Right atrium auricular region (tissue), 2 donors: ENCODE results near the gene CACNB4. TPM values are rescaled to one million over a fixed set of nuclear protein-coding genes. Genes with fewer than 3 reads are reported as not detected.
A peak's percentile ranks its signal among the peaks of the same experiment; 100 is the strongest.

Experiments used
- DNase-seq: peaks from one replicate; pipeline ENCODE4 v3.0.0-alpha.2; 2019; ENCODE audit warnings: low spot score
- H3K27ac ChIP-seq, 2 donors: fragments of 200-600 bp; sonication (generic); 1 replicate in 1 of 2; 2 replicates in 1 of 2; pipeline ENCODE4 v1.5.1; 2016 to 2019
- H3K27me3 ChIP-seq, 2 donors: fragments of 200-600 bp; sonication (generic); one replicate each; pipeline versions ENCODE4 v1.5.1 to v1.6.0; 2017 to 2019
- H3K36me3 ChIP-seq: fragments of 200-600 bp; sonication (generic); one replicate; pipeline ENCODE4 v1.5.1; 2016
- H3K4me1 ChIP-seq, 2 donors: fragments of 200-600 bp; sonication (generic); one replicate each; pipeline versions ENCODE4 v1.5.1 to v1.6.0; 2017 to 2019
- H3K4me3 ChIP-seq, 2 donors: fragments of 200-600 bp; sonication (generic); 1 replicate in 1 of 2; 2 replicates in 1 of 2; pipeline ENCODE4 v1.5.1; 2017 to 2019; ENCODE audit warnings: mild to moderate bottlenecking in 1 of 2, moderate library complexity in 1 of 2
- H3K9me3 ChIP-seq, 2 donors: fragments of 200-600 bp; sonication (generic); one replicate each; pipeline ENCODE4 v1.5.1; 2019
- CTCF ChIP-seq, 2 donors: fragments of 200-600 bp; sonication (generic); IDR thresholded peaks; one replicate each; pipeline ENCODE4 v1.5.1; 2019; ENCODE audit warnings: antibody characterized with exemption in 2 of 2
- total RNA-seq, 2 donors: library from RNA; depleted of rRNA; stranded (reverse); fragments of >200 nt; gene quantifications; one replicate each; pipeline ENCODE4 v1.1.0, GENCODE V29; 2016

Gene CACNB4
- total RNA-seq, 2 donors from 2014 or later: 0.37 to 0.90 TPM

GRCh38 chr2:152103271-152103670, 4.4 kb upstream of the CACNB4 start:
- H3K27ac ChIP-seq: no peak overlapping the region
- TF ChIP-seq CTCF (IDR thresholded peaks at IDR 0.05): no peak
- H3K36me3 ChIP-seq: no peaks in the 10 kb centered on the region
- H3K27me3 ChIP-seq: no peaks in the 10 kb centered on the region
- no peak for DNase-seq
- H3K4me1 ChIP-seq: peaks cover 0 to 13% of the 10 kb centered on the region in 2 donors
- no peaks in the 10 kb centered on the region for H3K9me3 ChIP-seq
- H3K4me3 ChIP-seq: no peak overlapping the region

DNA sequence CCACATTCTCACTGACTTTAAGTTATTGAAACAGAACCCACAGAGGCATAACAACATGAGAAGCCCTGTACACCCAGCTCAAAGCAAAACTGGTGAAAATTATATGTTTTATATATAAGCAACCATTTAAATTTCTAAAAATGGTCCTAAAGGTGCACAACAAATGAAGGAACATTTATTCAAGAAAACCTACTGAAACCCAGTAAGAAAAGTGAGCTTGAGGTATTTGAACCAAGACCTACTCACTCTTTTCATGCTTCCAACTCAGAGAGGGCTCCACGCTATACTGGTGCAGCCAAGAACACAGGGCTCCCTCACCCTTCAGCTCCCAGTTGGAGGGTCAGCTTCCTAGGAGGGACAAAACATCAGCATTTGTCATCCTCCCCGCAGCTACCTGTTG, 2.1 kb upstream of the CACNB4 start:
- H3K9me3 ChIP-seq: no peaks in the 10 kb centered on the region
- DNase-seq: no peak
- no peak for TF ChIP-seq CTCF (IDR thresholded peaks at IDR 0.05)
- H3K27me3 ChIP-seq: no peaks in the 10 kb centered on the region
- no peak overlapping the region for H3K27ac ChIP-seq
- peaks cover 0 to 23% of the 10 kb centered on the region in 2 donors for H3K4me1 ChIP-seq
- H3K4me3 ChIP-seq: no peak overlapping the region
- H3K36me3 ChIP-seq: no peaks in the 10 kb centered on the region

- Histone ChIP-seq H3K27ac (no peak overlapping the region), H3K36me3 (no peaks in the 10 kb centered on the region), H3K9me3 (no peaks in the 10 kb centered on the region), H3K4me3 (peak overlapping the region; percentile 51 to 71), H3K27me3 (no peaks in the 10 kb centered on the region), H3K4me1 (peaks cover 0 to 23% of the 10 kb centered on the region in 2 donors)
- TF ChIP-seq CTCF (IDR thresholded peaks at IDR 0.05): no peak
- no peak for DNase-seq
Observed at GRCh38 chr2:152099367-152100050, 665 bp upstream of the CACNB4 start.

DNA sequence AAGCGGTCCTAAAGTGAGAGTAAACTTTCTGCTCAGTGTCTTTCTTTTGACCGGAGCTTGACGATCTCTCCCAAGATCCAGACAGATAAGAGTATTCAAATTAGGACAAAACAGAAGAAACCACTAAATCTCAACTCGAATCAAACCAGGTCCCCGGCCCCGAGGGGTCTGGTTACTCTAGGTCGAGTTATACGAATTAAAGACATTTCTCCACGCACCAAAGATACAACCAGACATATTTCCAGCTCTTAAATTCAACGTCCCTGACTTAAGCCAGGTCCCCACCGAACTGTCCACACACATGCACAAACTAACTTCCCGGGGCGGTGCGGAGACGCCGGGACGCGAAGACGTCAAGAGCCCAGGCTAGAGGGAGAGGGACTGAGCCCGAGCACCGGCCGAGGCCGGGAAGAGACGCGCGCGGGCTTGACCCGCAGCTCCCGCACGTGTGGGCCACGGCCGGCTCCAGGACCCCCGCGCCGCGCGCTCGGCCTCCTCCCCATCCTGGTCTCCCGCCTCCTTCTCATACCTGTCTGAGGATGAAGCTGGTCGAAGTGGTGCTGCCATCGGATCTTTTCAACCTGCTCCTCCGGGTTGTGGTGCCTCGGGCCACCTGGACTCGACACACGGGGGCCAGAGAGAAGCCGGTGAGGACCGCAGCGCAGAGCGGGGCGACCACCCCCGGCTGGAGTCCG, 896 bp downstream of the CACNB4 start:
- H3K9me3 ChIP-seq: no peaks in the 10 kb centered on the region
- no peak for TF ChIP-seq CTCF (IDR thresholded peaks at IDR 0.05)
- H3K27ac ChIP-seq: peak overlapping the region in 1 of 2 donors; percentile 28
- peak overlapping the region; percentile 51 to 71 for H3K4me3 ChIP-seq
- H3K27me3 ChIP-seq: no peaks in the 10 kb centered on the region
- no peak for DNase-seq
- H3K36me3 ChIP-seq: no peaks in the 10 kb centered on the region
- H3K4me1 ChIP-seq: peaks cover 0 to 23% of the 10 kb centered on the region in 2 donors

GRCh38 chr2:152097290-152097800, 1.5 kb downstream of the CACNB4 start:
- Histone ChIP-seq H3K9me3 (no peaks in the 10 kb centered on the region), H3K27ac (no peak overlapping the region), H3K36me3 (no peaks in the 10 kb centered on the region), H3K4me3 (peak overlapping the region; percentile 51 to 71), H3K27me3 (no peaks in the 10 kb centered on the region), H3K4me1 (peaks cover 0 to 23% of the 10 kb centered on the region in 2 donors)
- no peak for TF ChIP-seq CTCF (IDR thresholded peaks at IDR 0.05)
- DNase-seq: peak; percentile 61
